DND-41 (cell line): Measurements from ENCODE around the gene FAM83G.

Source experiments
- ATAC-seq: fragments of 200-7000 bp; cut with Tn5 transposase; 3 replicates; pipeline ENCODE4 v1.9.1; 2021; ENCODE audit warnings: low read depth; ENCODE audit not compliant: insufficient read depth
- DNase-seq: peaks from one replicate; pipeline ENCODE4 v3.0.0-alpha.2; 2020
- H2AFZ ChIP-seq: 2 replicates; pipeline ENCODE4 v1.6.0; 2012; ENCODE audit warnings: low read depth, low read length
- H3K27ac ChIP-seq: 2 replicates; pipeline ENCODE4 v1.5.1; 2012; ENCODE audit warnings: low read length, inconsistent platforms
- H3K27me3 ChIP-seq: fragments of 200-600 bp; sonication (generic); 2 replicates; pipeline ENCODE4 v1.6.0; 2012; ENCODE audit warnings: low read length, mild to moderate bottlenecking, inconsistent platforms; ENCODE audit not compliant: insufficient read depth, poor library complexity
- H3K36me3 ChIP-seq: 2 replicates; pipeline ENCODE4 v1.5.1; 2012; ENCODE audit warnings: low read length, inconsistent platforms; ENCODE audit not compliant: insufficient read depth
- H3K4me1 ChIP-seq: 2 replicates; pipeline ENCODE4 v1.5.1; 2012; ENCODE audit warnings: mild to moderate bottlenecking, low read length; ENCODE audit not compliant: insufficient read depth
- H3K4me2 ChIP-seq: 2 replicates; pipeline ENCODE4 v1.6.0; 2012; ENCODE audit warnings: mild to moderate bottlenecking, moderate library complexity, low read length, inconsistent platforms; ENCODE audit not compliant: insufficient read depth
- H3K4me3 ChIP-seq, 2 experiments: fragments of 200-600 bp in 1 of 2; shearing (Covaris generic) in 1 of 2; 2 replicates each; pipeline ENCODE4 v1.5.1; 2012 to 2016; ENCODE audit warnings: inconsistent platforms in 2 of 2, low read length in 2 of 2, mild to moderate bottlenecking in 2 of 2, low read depth in 1 of 2, moderate library complexity in 1 of 2
- H3K79me2 ChIP-seq: 2 replicates; pipeline ENCODE4 v1.6.0; 2012; ENCODE audit warnings: low read length, inconsistent platforms; ENCODE audit not compliant: insufficient read depth
- H3K9ac ChIP-seq: 2 replicates; pipeline ENCODE4 v1.6.0; 2012; ENCODE audit warnings: low read depth, mild to moderate bottlenecking, inconsistent platforms, low read length, moderate library complexity
- H3K9me3 ChIP-seq: 2 replicates; pipeline ENCODE4 v1.5.1; 2012; ENCODE audit warnings: low read length, moderate library complexity, mild to moderate bottlenecking, inconsistent platforms; ENCODE audit not compliant: insufficient read depth, severe bottlenecking
- H4K20me1 ChIP-seq: 2 replicates; pipeline ENCODE4 v1.6.0; 2012; ENCODE audit warnings: low read length; ENCODE audit not compliant: insufficient read depth
- EZH2 ChIP-seq: IDR thresholded peaks from 3 replicates; pipeline ENCODE4 v1.6.1; 2012; ENCODE audit warnings: borderline replicate concordance, low read depth, mild to moderate bottlenecking, moderate library complexity, low read length, inconsistent platforms; ENCODE audit not compliant: severe bottlenecking
- TF ChIP-seq, protein P1 (sequence below): IDR thresholded peaks from 2 replicates; pipeline ENCODE4 v1.5.1; 2012; ENCODE audit warnings: borderline replicate concordance, low read length, moderate library complexity, mild to moderate bottlenecking; ENCODE audit not compliant: poor library complexity, severe bottlenecking; ENCODE audit errors: extremely low read depth

Gene FAM83G

DNA sequence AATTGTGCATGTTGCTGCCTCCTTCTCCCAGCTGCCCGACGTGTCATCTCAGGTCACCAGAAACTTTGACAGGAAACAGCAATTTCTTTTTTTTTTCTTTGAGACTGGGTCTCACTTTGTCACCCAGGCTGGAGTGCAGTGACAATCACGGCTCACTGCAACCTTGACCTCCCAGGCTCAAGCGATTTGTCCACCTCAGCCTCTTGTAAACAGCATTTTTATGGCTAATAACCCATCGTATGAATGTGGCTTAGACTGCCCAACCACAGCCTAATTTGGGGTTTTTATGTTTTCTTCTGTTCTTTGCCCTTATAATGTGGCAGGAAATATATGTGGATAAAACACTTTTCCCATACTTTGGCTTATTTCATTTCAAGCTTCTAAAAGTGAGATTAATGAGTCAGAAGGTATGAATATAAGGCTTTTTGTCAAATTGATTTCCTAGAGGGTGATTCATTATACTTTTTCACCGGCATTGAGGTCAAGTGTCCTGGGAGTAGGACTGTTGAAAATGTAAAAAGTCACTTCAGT lies 83.6 kb downstream of the FAM83G start:
- H3K4me2 ChIP-seq, result no peak overlapping the region
- H3K4me1 ChIP-seq, result no peaks in the 10 kb centered on the region
- no peak overlapping the region for H3K9ac ChIP-seq
- no peaks in the 10 kb centered on the region for H3K9me3 ChIP-seq
- peaks cover 3% of the 10 kb centered on the region; the same call in 1 of the 2 replicates for H4K20me1 ChIP-seq
- H3K27me3 ChIP-seq, result no peaks in the 10 kb centered on the region
- H2AFZ ChIP-seq, result no peak overlapping the region
- H3K36me3 ChIP-seq, result peaks cover 36% of the 10 kb centered on the region
- DNase-seq, result no peak
- peaks cover 5% of the 10 kb centered on the region; the same call in 1 of the 2 replicates for H3K79me2 ChIP-seq
- H3K4me3 ChIP-seq, result no peak overlapping the region
- TF ChIP-seq EZH2, result no peak
- TF ChIP-seq, protein P1, sequence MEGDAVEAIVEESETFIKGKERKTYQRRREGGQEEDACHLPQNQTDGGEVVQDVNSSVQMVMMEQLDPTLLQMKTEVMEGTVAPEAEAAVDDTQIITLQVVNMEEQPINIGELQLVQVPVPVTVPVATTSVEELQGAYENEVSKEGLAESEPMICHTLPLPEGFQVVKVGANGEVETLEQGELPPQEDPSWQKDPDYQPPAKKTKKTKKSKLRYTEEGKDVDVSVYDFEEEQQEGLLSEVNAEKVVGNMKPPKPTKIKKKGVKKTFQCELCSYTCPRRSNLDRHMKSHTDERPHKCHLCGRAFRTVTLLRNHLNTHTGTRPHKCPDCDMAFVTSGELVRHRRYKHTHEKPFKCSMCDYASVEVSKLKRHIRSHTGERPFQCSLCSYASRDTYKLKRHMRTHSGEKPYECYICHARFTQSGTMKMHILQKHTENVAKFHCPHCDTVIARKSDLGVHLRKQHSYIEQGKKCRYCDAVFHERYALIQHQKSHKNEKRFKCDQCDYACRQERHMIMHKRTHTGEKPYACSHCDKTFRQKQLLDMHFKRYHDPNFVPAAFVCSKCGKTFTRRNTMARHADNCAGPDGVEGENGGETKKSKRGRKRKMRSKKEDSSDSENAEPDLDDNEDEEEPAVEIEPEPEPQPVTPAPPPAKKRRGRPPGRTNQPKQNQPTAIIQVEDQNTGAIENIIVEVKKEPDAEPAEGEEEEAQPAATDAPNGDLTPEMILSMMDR, result no peak
- no peak for ATAC-seq
- H3K27ac ChIP-seq, result no peak overlapping the region

DNA sequence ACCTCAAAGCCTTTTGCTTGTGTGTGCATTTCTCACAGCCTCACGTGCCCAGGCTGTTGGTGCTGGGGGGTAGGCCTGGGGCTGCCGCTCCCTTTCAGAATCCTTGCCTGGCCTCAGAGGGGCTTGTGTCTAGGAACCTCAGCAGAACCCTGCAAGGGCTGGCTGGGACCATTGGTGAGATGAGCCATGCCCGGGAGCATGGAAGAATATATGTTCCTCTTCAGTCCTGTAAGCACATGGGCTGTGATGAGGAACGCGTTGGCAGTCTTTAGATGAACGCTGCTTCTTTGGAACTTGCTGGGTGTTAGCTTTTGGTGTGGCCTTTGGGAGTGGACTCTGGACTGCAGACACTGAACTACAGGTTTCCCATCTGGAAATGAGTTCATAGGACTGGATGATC lies 84.6 kb downstream of the FAM83G start:
- H3K4me2 ChIP-seq, result no peak overlapping the region
- peaks cover 36% of the 10 kb centered on the region for H3K36me3 ChIP-seq
- DNase-seq (no peak), ATAC-seq (no peak)
- no peak overlapping the region for H3K27ac ChIP-seq
- no peaks in the 10 kb centered on the region for H3K27me3 ChIP-seq
- H4K20me1 ChIP-seq, result peaks cover 3% of the 10 kb centered on the region; the same call in 1 of the 2 replicates
- H3K9ac ChIP-seq, result no peak overlapping the region
- H3K9me3 ChIP-seq, result no peaks in the 10 kb centered on the region
- no peaks in the 10 kb centered on the region for H3K4me1 ChIP-seq
- no peak overlapping the region for H3K4me3 ChIP-seq
- H2AFZ ChIP-seq, result no peak overlapping the region
- H3K79me2 ChIP-seq, result peaks cover 5% of the 10 kb centered on the region; the same call in 1 of the 2 replicates
- TF ChIP-seq, protein P1, result no peak
- TF ChIP-seq EZH2, result no peak
